Measurements from ENCODE around the gene EPHB3. TPM values are rescaled to one million over a fixed set of nuclear protein-coding genes. Genes with fewer than 3 reads are reported as not detected.

Gene EPHB3
- polyA plus RNA-seq, 1 of the 3 experiments (the other 2 are of a cell fraction), result 4.2 TPM

- no peaks in the 10 kb centered on the region for H3F3A ChIP-seq (replicated peaks; ENCODE audit: insufficient read depth)
- H2AFZ ChIP-seq (ENCODE audit: low read depth), result no peak overlapping the region
- no peaks in the 10 kb centered on the region for H3K9me3 ChIP-seq
- H4K20me1 ChIP-seq (ENCODE audit: insufficient read depth), result no peaks in the 10 kb centered on the region
- POLR2A ChIA-PET, result no interaction called here
- TF ChIP-seq MXI1 (IDR thresholded peaks at IDR 0.05; ENCODE audit: low read depth, low read length) (no peak), ELF1 (IDR thresholded peaks at IDR 0.05) (no peak), TEAD4 (IDR thresholded peaks at IDR 0.05; ENCODE audit: borderline replicate concordance, insufficient read depth) (no peak), RXRA (IDR thresholded peaks at IDR 0.05; ENCODE audit: borderline replicate concordance, low read depth) (no peak), USF1 (IDR thresholded peaks at IDR 0.05; ENCODE audit: borderline replicate concordance, low read depth) (no peak), POLR2AphosphoS5 (IDR thresholded peaks at IDR 0.05; ENCODE audit: low read depth, low read length) (no peak), JUND (IDR thresholded peaks at IDR 0.05) (no peak), CHD2 (IDR thresholded peaks at IDR 0.05; ENCODE audit: low read length, partially characterized antibody) (no peak)
- H3K4me1 ChIP-seq (ENCODE audit: control insufficient read depth in 1 of 2, insufficient read depth in 2 of 2, low read depth in 1 of 2, low read length in 1 of 2), result peaks cover 0 to 4% of the 10 kb centered on the region in 2 experiments; a peak in 1 of 4 replicates
- H3K4me3 ChIP-seq (ENCODE audit: low read depth in 2 of 2, low read length in 1 of 2), result no peak overlapping the region
- H3K9ac ChIP-seq, result no peak overlapping the region
- H3K79me2 ChIP-seq (ENCODE audit: insufficient read depth), result no peaks in the 10 kb centered on the region
- H3K4me2 ChIP-seq, result no peak overlapping the region
- no peak for DNase-seq
- WGBS (ENCODE audit: low lambda C conversion rate), result 92% methylated on average over 5 of the region's 6 CpGs
- CTCF ChIA-PET, result no interaction called here
- H3K9me2 ChIP-seq, result no peaks in the 10 kb centered on the region
- no peaks in the 10 kb centered on the region for H3K36me3 ChIP-seq (replicated peaks in 1 of 2; ENCODE audit: control insufficient read depth in 1 of 2, insufficient read depth in 2 of 2, low read length in 1 of 2)
- no peak overlapping the region for H3K27ac ChIP-seq (ENCODE audit: low read depth in 2 of 2, low read length in 1 of 2)
- H3K27me3 ChIP-seq (ENCODE audit: insufficient read depth), result no peaks in the 10 kb centered on the region
These were observed 65.3 kb downstream of the EPHB3 start for GRCh38 chr3:184626923-184627322.

GRCh38 chr3:184629555-184630160 lies 68.1 kb downstream of the EPHB3 start:
- TF ChIP-seq EZH2phosphoT487 (IDR thresholded peaks at IDR 0.05; ENCODE audit: borderline replicate concordance, low read depth) (no peak), FOXM1 (IDR thresholded peaks at IDR 0.05; ENCODE audit: low read depth) (no peak), USF1 (IDR thresholded peaks at IDR 0.05; ENCODE audit: borderline replicate concordance, low read depth) (no peak), FOXJ3 (CRISPR knock-in tag; IDR thresholded peaks at IDR 0.05) (no peak), USF2 (IDR thresholded peaks at IDR 0.05; ENCODE audit: borderline replicate concordance, low read depth, low read length) (no peak), MXI1 (IDR thresholded peaks at IDR 0.05; ENCODE audit: low read depth, low read length) (no peak), IRF3 (IDR thresholded peaks at IDR 0.05; ENCODE audit: low read depth, low read length) (no peak), CHD2 (IDR thresholded peaks at IDR 0.05; ENCODE audit: low read length, partially characterized antibody) (no peak), RXRA (IDR thresholded peaks at IDR 0.05; ENCODE audit: borderline replicate concordance, low read depth) (no peak), FOSL2 (IDR thresholded peaks at IDR 0.05; ENCODE audit: borderline replicate concordance, low read depth) (no peak), RFX5 (IDR thresholded peaks at IDR 0.05; ENCODE audit: low read length) (no peak), ZBTB33 (IDR thresholded peaks at IDR 0.05; ENCODE audit: borderline replicate concordance, low read depth) (no peak), RCOR1 (IDR thresholded peaks at IDR 0.05; ENCODE audit: low read length) (no peak), TAF1 (IDR thresholded peaks at IDR 0.05; ENCODE audit: borderline replicate concordance, low read depth, low read length) (no peak)
- H3K9me3 ChIP-seq, result no peaks in the 10 kb centered on the region
- no peak overlapping the region for H2AFZ ChIP-seq (ENCODE audit: low read depth)
- H3K79me2 ChIP-seq (ENCODE audit: insufficient read depth), result no peaks in the 10 kb centered on the region
- H4K20me1 ChIP-seq (ENCODE audit: insufficient read depth), result no peaks in the 10 kb centered on the region
- no peaks in the 10 kb centered on the region for H3K27me3 ChIP-seq (ENCODE audit: insufficient read depth)
- H3F3A ChIP-seq (replicated peaks; ENCODE audit: insufficient read depth), result no peaks in the 10 kb centered on the region
- no peaks in the 10 kb centered on the region for H3K9me2 ChIP-seq
- H3K9ac ChIP-seq, result no peak overlapping the region
- ChIA-PET POLR2A (no interaction called here), CTCF (interaction anchor here (1.3 kb wide), 1 partner anchor 54 kb away, joined by 4 read pairs; no protein-coding TSS in a partner anchor)
- H3K4me2 ChIP-seq, result no peak overlapping the region
- H3K4me1 ChIP-seq (ENCODE audit: control insufficient read depth in 1 of 2, insufficient read depth in 2 of 2, low read depth in 1 of 2, low read length in 1 of 2), result peaks cover 0 to 4% of the 10 kb centered on the region in 2 experiments; a peak in 1 of 4 replicates
- no peak for DNase-seq
- H3K27ac ChIP-seq (ENCODE audit: low read depth in 2 of 2, low read length in 1 of 2), result no peak overlapping the region
- H3K36me3 ChIP-seq (replicated peaks in 1 of 2; ENCODE audit: control insufficient read depth in 1 of 2, insufficient read depth in 2 of 2, low read length in 1 of 2), result no peaks in the 10 kb centered on the region
- no peak overlapping the region for H3K4me3 ChIP-seq (ENCODE audit: low read depth in 2 of 2, low read length in 1 of 2)
- WGBS (ENCODE audit: low lambda C conversion rate), result 91% methylated on average over 14 of the region's 23 CpGs

Data from SK-N-SH (cell line).